HepG2 (cell line): ENCODE measurements around the gene ZNF616. TPM values are rescaled to one million over a fixed set of nuclear protein-coding genes. Genes with fewer than 3 reads are reported as not detected.

Experiments
- ARID3A ChIP-seq: IDR thresholded peaks from 2 replicates; pipeline ENCODE4 v1.6.1; 2012; ENCODE audit warnings: low read depth, low read length, improper control_type of control experiment
- CHD2 ChIP-seq: IDR thresholded peaks from 2 replicates; pipeline ENCODE4 v1.6.1; 2011; ENCODE audit warnings: low read depth, low read length, improper control_type of control experiment
- HHEX ChIP-seq: IDR thresholded peaks from 2 replicates; pipeline ENCODE4 v1.6.1; 2016; ENCODE audit warnings: control low read depth
- HOMEZ ChIP-seq: IDR thresholded peaks from 2 replicates; pipeline ENCODE4 v1.6.1; 2016; ENCODE audit warnings: low read depth
- LBX2 ChIP-seq: sonication (generic); formaldehyde crosslinking; IDR thresholded peaks from 2 replicates; pipeline ENCODE4 v1.5.0; 2020; ENCODE audit warnings: missing genetic modification reagents, mild to moderate bottlenecking, borderline replicate concordance
- MXD1 ChIP-seq: sonication (generic); formaldehyde crosslinking; IDR thresholded peaks from 2 replicates; pipeline ENCODE4 v1.4.0; 2020; ENCODE audit warnings: mild to moderate bottlenecking, missing genetic modification reagents
- NCOR1 ChIP-seq: fragments of 200-600 bp; sonication (generic); IDR thresholded peaks from 2 replicates; pipeline ENCODE4 v1.7.0; 2017; ENCODE audit warnings: antibody characterized with exemption, low read length, borderline replicate concordance
- NFATC3 ChIP-seq: sonication (generic); formaldehyde crosslinking; IDR thresholded peaks from 2 replicates; pipeline ENCODE4 v1.5.1; 2020; ENCODE audit warnings: mild to moderate bottlenecking, missing genetic modification reagents
- SOX6 ChIP-seq, 2 experiments: fragments of 450-650 bp in 1 of 2; sonication (generic) in 1 of 2; formaldehyde crosslinking in 1 of 2; IDR thresholded peaks; 2 replicates each; pipeline versions ENCODE4 v1.4.0 to v1.6.1; 2017 to 2020; ENCODE audit warnings: antibody characterized with exemption in 1 of 2, mild to moderate bottlenecking in 1 of 2, missing genetic modification reagents in 1 of 2
- ZBTB46 ChIP-seq: sonication (generic); formaldehyde crosslinking; IDR thresholded peaks from 2 replicates; pipeline ENCODE4 v1.4.0; 2020; ENCODE audit warnings: mild to moderate bottlenecking, missing genetic modification reagents, borderline replicate concordance
- ZFP37 ChIP-seq: sonication (generic); formaldehyde crosslinking; IDR thresholded peaks from 2 replicates; pipeline ENCODE4 v1.4.0; 2020; ENCODE audit warnings: missing genetic modification reagents, borderline replicate concordance
- ZNF180 ChIP-seq: sonication (generic); formaldehyde crosslinking; IDR thresholded peaks from 2 replicates; pipeline ENCODE4 v1.4.0; 2020; ENCODE audit warnings: low read depth, missing genetic modification reagents, borderline replicate concordance
- ZNF7 ChIP-seq: IDR thresholded peaks from 2 replicates; pipeline ENCODE4 v1.6.1; 2016; ENCODE audit warnings: missing biosample characterization, missing genetic modification reagents
- polyA plus RNA-seq, 8 experiments: library from polyadenylated mRNA; depleted of rRNA in 3 of 8; stranded (reverse) in 7 of 8; unstranded in 1 of 8; fragments of >200 nt; fragmentation: Illumina TruSeq in 4 of 8; extraction: Trizol in 4 of 8; gene quantifications; 2 replicates each; pipeline versions ENCODE4 v1.2.1 to v1.2.3, GENCODE V29; 2011 to 2016; ENCODE audit warnings: low read depth in 4 of 8, missing spikeins in 1 of 8, mixed read lengths in 1 of 8; ENCODE audit not compliant: insufficient read depth in 1 of 8
- total RNA-seq, 5 experiments: library from RNA; depleted of rRNA; stranded (reverse); fragments of >200 nt; fragmentation: Illumina TruSeq; extraction: Trizol; gene quantifications; 2 replicates each; pipeline ENCODE4 v1.2.3, GENCODE V29; 2016; ENCODE audit warnings: low read depth in 1 of 5
- TF ChIP-seq, protein P1 (sequence below): sonication (generic); formaldehyde crosslinking; IDR thresholded peaks from 2 replicates; pipeline ENCODE4 v1.4.0; 2020; ENCODE audit warnings: missing genetic modification reagents

The ZNF616 gene
- total and polyA plus RNA-seq, 2 of the 13 experiments (the other 11 are each of a cell fraction or from before 2014, with no cell fraction given): 2.2 to 10.4 TPM

GRCh38 chr19:52139252-52140031 lies at the start of gene ZNF616 (continued):
- TF ChIP-seq, protein P1, sequence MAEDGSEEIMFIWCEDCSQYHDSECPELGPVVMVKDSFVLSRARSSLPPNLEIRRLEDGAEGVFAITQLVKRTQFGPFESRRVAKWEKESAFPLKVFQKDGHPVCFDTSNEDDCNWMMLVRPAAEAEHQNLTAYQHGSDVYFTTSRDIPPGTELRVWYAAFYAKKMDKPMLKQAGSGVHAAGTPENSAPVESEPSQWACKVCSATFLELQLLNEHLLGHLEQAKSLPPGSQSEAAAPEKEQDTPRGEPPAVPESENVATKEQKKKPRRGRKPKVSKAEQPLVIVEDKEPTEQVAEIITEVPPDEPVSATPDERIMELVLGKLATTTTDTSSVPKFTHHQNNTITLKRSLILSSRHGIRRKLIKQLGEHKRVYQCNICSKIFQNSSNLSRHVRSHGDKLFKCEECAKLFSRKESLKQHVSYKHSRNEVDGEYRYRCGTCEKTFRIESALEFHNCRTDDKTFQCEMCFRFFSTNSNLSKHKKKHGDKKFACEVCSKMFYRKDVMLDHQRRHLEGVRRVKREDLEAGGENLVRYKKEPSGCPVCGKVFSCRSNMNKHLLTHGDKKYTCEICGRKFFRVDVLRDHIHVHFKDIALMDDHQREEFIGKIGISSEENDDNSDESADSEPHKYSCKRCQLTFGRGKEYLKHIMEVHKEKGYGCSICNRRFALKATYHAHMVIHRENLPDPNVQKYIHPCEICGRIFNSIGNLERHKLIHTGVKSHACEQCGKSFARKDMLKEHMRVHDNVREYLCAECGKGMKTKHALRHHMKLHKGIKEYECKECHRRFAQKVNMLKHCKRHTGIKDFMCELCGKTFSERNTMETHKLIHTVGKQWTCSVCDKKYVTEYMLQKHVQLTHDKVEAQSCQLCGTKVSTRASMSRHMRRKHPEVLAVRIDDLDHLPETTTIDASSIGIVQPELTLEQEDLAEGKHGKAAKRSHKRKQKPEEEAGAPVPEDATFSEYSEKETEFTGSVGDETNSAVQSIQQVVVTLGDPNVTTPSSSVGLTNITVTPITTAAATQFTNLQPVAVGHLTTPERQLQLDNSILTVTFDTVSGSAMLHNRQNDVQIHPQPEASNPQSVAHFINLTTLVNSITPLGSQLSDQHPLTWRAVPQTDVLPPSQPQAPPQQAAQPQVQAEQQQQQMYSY (CRISPR knock-in tag): no peak
- TF ChIP-seq NCOR1: no peak
- TF ChIP-seq HHEX (CRISPR knock-in tag): no peak
- TF ChIP-seq CHD2: no peak
- no peak for TF ChIP-seq SOX6 (IDR thresholded peaks at IDR 0.05)
- TF ChIP-seq SOX6 (CRISPR knock-in tag; IDR thresholded peaks at IDR 0.05): no peak; the same call in 1 of the 2 replicates
- TF ChIP-seq ZNF7 (CRISPR knock-in tag): no peak
- no peak for TF ChIP-seq ZFP37 (CRISPR knock-in tag)
- TF ChIP-seq MXD1 (CRISPR knock-in tag): no peak
- TF ChIP-seq ARID3A: 0 out of 2 replicates have a peak, but pooled peaks have one; percentile 15
- no peak for TF ChIP-seq ZNF180
- TF ChIP-seq NFATC3: no peak
- TF ChIP-seq HOMEZ (CRISPR knock-in tag): no peak
- TF ChIP-seq ZBTB46 (CRISPR knock-in tag): no peak; the same call in 1 of the 2 replicates
- TF ChIP-seq LBX2 (CRISPR knock-in tag): no peak
